ENCODE measurements around the gene CHGA.

Gene CHGA

DNA sequence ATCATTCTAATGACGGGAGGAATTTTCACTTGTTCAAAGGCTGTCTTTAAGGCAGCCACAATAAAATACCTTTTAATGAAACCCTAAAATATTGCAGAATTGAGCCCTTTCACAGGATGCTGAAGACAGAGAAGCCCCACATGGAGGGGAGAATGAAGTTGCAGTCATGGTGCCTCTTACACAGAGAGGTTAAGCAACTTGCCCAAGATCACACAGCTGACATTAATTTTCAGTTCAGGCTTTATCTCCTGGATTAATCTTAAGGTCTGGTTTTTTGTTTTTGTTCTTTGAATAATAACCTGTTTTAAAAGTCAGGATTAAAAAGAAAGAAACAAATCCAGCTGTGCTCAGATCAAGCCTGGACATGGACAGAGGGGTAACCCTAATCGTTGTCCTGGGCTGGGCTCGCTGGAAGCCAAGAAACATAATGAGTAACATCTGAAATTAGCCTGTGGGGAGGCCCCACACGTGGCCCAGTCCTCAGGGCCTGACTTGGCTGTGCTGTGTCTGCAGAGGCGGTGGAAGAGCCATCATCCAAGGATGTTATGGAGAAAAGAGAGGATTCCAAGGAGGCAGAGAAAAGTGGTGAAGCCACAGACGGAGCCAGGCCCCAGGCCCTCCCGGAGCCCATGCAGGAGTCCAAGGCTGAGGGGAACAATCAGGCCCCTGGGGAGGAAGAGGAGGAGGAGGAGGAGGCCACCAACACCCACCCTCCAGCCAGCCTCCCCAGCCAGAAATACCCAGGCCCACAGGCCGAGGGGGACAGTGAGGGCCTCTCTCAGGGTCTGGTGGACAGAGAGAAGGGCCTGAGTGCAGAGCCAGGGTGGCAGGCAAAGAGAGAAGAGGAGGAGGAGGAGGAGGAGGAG lies 8.0 kb downstream of the CHGA start:
- DNase-seq (ENCODE audit: low read depth) = no peak

DNA sequence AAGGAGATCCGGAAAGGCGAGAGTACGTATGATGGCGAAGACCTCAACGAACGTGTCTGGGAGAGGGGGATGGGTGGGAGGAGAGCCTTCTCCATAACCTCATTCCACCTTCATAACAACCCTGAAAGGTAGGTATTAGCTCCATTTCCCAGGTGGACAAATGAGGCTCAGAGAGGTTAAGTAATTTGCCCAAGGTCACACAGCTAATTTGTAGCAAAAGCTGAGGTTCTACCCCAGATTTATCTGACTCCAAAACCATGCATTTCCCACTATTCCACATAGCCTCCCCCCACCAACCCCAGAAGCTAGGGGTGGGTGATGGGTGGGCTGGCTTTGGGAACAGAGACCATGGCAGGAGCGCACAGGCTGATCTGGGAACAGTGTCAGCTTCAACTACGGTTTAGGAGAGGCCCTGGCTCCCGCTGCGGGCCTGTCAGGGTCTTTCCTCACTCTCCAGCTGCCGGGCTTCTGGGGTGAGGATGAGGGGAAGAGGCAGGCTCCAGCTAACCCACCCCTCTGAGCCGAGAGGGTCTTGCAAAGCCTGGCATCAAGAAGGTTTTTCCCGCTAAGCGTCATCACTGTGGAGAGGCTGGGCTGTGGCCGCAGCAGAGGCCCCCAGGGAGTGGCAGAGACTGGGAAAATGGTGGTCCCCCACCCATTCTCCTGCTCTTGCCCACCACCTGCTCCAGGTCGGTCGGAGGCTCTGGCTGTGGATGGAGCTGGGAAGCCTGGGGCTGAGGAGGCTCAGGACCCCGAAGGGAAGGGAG lies 8.9 kb downstream of the CHGA start:
- DNase-seq (ENCODE audit: low read depth) = no peak

DNA sequence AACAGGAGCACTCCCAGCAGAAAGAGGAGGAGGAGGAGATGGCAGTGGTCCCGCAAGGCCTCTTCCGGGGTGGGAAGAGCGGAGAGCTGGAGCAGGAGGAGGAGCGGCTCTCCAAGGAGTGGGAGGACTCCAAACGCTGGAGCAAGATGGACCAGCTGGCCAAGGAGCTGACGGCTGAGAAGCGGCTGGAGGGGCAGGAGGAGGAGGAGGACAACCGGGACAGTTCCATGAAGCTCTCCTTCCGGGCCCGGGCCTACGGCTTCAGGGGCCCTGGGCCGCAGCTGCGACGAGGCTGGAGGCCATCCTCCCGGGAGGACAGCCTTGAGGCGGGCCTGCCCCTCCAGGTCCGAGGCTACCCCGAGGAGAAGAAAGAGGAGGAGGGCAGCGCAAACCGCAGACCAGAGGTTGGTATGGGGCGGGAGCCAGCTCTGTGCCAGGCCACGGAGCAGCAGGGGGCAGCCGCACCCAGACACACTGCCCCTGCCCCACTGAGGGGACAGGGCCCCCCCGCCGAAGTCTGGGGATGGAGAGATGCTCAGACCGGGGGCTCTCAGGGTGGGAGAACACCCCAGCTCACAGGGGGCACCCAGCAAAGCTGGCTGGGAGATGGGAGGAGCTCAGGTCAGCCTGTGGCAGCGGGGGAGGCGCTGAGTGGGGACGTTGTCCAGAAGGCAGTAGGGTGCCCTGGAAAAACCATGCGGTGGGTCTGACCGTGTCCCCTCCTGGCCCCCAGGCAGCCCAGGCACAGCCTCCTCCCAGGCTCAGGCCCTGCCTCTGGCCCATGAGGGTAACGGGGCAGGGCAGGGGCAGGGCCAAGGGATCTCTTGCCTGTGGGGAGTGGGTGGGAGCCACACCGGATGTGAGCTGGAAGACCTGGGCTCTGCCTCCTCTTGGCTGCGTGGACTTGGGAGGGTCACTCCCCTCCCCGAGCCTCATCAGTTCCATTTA lies 9.8 kb downstream of the CHGA start:
- no peak for DNase-seq (ENCODE audit: low read depth)

DNA sequence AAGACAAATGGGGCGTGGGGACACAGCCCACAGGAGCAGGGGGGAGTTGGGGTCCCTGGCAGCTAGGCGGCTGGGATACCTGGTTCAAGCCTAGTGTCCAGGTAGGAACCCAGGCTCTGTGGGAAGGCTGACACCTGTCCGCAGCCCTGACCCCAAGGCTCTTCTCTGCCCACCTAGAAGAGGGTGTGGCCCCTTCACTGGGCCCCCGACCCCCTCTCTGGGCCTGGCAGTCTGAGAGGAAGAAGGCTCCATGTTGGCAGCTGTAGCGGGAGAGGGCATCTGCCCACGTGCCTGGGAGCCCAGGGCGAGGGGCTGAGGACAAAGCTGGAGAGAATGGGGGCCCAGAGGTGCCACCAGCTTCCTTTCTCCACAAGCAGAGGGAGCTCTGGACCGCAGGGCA lies 10.5 kb downstream of the CHGA start:
- DNase-seq (ENCODE audit: low read depth) = no peak

DNA sequence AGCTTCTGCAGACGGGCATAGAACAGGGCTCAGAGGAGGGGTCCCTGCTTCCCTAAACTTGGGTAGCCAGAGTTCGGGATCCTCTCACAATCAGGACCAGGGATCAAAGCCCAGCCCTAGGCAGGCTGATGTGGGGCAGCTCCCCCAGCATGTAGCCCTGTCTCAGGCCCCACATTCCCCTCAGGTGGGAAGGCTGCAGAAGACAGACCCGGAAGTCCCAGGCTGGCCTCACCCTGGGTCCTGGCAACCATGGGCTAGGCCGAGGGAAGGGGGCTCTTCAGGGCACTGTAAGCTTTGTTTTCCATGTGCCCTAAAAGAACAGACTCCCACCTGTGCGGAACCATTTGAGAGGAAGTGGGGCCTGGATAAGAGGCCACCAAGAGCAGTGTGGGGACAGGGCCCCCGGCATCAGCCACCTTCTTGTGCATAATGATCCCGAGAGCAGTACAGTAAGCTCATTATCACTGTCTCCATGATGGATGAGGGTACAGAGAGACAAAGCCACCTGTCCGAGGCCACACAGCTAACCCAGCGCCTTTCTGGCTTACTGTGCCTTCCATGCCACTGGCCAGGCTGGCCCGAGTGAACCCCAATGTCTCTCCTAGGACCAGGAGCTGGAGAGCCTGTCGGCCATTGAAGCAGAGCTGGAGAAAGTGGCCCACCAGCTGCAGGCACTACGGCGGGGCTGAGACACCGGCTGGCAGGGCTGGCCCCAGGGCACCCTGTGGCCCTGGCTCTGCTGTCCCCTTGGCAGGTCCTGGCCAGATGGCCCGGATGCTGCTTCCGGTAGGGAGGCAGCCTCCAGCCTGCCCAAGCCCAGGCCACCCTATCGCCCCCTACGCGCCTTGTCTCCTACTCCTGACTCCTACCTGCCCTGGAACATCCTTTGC lies 11.5 kb downstream of the CHGA start:
- DNase-seq (ENCODE audit: low read depth) = no peak

DNA sequence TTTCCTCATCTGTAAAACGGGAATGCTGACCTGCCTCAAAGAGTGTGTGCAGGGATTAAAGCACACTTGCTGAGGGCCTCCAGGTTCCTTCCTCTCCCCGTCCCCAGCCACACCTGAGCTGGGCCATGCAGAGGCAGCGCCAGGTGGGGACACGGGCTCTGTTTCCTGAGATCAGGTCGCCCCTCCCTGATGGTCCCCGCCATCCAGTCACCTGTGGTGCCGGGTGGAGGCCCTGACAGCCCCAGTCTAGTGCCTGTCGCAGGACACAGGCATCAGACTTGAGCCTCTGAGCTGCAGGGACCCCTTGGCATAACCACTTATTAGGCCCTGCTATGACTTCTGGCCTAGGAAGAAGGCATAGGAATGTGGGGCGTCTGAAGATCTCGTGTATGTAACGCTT lies 12.5 kb downstream of the CHGA start:
- DNase-seq (ENCODE audit: low read depth) = no peak

DNA sequence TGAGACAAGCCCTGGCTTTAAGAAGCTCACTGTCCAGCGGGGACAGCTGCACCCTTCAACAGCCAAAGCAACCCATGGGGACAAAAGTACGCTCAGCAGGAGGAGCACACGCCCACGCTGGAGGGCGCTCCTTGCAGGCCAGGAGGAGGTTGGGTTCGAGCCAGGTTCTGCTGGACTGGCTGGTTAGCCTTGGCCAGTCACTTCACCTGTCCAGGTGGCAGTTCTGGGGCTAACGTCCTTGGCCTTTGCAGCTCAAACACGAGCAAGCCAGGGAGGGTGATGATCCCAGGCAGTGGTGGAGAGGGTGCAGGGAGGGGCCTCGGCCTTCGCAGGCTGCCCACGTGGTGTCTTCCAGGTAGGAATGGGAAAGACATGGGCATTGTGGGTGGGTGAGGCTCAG lies 13.1 kb downstream of the CHGA start:
- DNase-seq (ENCODE audit: low read depth) = no peak

DNA sequence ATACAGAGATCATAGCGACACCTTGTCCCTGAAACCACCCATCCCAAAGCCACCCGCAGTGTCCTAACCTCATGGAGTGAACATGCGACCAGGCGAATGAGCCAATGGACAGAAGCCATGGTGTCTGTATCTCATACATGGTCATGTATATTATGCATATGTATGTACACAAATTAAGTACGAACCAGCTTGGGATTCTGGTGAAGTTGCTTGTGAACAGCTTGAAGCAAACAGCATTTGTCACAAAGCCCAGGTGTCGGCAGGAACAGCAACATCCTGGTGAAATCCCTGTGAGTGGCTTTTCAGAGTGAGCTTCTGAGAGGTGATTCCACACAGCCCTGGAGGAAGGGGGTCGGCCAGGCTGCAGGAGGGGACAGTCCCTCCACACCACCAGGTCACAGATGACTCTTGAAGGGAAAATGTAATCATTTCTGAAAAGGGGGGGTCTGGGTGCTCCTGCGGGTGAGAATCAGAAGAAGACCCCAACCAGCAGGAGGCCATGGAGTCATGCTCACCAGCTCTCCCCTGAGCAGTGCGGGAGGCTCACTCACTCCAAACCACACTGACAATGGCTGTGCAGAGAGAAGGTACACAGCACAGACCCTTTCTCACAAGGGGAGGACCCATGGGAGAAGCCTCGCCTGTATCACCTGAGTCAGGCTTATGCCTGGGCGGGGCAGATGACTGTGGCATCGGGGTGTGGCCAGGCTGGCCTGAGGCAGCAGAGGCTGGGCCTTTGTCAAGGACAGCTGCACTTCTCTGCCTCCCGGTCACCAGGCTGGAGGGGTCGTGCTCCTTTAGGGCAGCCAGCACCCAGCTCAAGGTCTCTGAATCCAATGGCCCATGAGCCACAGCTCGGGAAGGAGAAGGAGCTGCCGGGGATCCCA lies 14.3 kb downstream of the CHGA start:
- DNase-seq (ENCODE audit: low read depth) = no peak

DNA sequence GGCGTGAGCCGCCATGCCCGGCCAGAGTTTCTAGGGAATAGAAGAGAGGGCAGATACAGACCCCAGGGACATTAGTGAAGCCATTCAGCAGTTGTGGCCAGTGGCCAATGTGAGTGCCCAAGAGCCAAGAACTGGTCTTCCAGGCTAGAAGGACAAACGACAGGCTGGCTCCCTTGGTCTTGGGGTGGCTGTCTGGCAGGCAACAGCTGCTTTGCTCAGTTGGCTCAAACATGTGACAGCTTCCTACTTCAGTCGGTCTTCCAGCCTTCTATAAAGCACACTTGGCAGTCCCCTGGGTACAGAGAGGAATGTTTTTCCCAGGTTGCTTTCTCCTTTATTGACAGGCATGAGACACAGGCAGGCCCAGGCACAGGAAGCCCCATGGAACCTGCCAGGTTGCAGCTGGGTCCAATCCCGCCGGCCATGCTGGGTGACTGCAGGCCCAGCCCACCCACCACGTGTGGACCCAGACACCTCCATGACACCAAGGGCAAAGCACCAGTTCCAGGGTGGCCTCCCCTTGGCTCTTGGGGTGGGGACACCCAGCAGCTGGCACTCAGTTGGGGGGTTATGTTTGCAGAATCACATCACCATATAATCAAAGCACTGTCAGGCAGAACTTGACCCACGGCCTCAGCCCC lies 15.4 kb downstream of the CHGA start:
- DNase-seq (ENCODE audit: low read depth) = no peak

DNA sequence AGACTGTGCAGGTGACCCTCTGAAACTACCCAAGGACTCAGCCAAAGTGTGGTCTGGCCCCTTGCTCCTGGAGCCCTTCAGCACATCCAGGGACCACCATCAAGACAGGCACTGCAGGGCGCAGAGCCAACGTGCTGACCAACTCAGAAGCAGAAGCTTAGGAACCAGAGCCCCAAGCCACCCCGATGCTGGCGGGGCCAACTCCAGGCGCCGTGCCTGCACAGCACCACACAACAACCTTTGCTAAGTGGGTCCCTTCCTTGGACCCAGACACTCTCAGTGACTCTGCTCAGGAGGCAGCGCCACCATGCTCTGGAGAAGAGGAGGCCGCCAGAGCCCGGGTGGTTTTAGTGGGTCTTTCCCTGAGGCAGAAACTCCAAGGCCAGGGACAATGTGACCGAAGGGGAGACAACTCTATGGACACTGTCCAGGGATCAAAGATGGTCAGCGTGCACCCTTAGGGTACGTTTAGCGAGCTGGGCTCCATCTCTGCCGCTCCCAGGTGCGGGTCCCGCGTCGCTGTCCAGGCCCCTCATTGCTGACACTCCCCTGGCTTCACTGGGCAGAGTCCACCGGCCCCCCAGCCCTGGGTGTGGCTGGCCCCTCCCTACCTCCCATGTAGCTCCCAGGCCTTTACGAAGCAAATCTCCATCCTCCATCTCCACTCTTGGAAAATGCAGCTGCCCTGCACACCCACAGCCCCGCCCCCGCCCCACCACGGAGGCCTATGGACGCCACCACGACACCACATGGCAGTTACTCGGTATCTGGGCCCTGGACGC lies 16.1 kb downstream of the CHGA start:
- DNase-seq (ENCODE audit: low read depth) = no peak

DNA sequence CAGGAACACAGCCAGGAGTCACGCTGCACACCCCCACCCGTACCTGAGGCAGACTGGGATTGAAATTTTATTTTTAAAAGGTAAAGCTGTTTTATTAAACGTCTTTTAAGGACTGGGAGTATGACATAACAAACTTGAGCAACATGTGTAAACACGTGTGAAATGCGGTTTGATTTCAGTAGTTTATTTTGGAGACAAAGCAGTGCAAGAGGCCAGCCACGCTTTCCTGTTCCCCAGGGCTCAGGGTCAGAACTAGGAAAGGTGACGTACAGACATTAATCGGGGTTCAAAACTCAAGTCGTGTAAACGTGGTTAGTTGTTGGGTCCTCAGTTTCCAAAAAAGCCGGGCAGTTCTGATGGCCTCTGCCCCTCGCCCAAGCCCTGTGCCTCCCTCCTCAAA lies 16.7 kb downstream of the CHGA start:
- no peak for DNase-seq (ENCODE audit: low read depth)

DNA sequence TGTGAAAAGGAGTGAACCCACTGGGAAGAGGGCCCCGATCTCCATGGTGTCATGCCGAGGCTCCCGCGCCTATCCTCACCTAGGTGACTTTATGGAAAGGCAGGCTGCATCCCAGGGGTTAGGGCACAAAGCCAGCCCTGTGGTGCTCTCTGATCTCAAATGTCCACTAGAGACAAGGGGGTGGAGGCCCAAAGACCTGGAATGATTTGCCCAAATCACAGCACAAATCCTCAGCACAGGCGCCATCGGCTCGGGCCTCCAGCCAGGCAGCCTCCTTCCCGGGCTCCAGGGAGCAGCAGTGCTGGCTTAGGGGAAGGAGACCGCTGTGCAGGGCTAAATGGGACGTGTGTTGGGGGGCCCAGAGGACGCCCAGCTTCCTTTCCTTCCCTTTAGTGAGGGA lies 17.6 kb downstream of the CHGA start:
- no peak for DNase-seq (ENCODE audit: low read depth)

DNA sequence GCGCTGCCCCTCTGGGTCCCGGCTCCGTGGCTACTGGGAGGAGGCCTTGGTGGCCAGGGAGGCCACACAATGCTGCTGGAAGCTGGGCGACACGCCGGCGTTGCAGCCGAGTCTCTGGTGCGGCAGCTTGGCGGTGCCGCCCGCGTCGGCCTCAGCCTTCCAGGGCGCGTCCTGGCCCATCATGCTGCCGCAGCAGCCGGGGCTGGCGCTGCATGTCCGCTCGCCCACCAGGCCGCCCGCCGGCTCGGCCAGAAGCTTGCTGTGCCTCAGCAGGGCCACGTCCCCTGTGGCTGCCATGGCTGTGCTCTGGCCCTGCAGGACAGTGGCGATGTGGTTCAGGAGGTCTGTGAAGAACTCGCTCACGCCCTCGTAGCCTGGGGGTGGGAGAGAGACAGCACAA lies 18.6 kb downstream of the CHGA start:
- no peak for DNase-seq (ENCODE audit: low read depth)

DNA sequence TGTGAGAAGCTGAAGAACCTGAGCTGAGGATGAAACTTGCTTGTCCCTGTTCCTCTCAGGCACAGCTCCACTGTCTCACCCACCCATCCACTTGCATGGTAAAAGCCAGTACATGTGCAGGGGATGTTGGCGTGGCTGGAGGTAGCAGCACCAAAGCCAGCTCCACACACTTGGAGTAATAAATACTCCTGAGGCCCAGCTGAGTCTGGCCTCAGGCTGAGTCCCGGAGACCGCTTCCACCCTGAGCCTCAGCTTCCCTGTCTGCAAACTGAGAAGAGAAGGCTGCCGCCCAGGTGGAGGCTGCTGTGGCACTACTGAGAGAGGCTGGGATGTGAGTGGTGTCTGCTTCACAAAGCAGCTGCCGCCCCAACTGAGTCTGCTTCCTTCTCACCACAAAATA lies 19.2 kb downstream of the CHGA start:
- no peak for DNase-seq (ENCODE audit: low read depth)

DNA sequence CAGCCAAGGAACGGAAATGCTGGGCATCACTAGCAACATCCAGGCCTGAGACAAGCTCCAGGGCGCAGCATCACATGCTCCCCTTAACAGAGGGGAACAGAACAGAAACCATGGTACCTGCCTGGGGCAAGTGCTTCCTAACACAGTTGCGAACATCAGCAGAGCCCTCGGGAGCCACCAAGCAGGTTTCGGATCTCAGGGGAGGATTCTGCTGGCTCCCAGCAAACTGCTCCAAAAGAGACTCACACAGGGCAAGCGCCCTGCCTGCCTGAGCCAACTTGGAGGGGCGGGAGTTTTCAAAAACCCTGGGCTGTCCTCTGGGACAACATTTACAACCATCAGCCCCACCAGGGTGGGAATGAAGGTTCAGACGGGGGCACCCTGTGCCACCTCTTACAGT lies 19.6 kb downstream of the CHGA start:
- DNase-seq (ENCODE audit: low read depth) = no peak

DNA sequence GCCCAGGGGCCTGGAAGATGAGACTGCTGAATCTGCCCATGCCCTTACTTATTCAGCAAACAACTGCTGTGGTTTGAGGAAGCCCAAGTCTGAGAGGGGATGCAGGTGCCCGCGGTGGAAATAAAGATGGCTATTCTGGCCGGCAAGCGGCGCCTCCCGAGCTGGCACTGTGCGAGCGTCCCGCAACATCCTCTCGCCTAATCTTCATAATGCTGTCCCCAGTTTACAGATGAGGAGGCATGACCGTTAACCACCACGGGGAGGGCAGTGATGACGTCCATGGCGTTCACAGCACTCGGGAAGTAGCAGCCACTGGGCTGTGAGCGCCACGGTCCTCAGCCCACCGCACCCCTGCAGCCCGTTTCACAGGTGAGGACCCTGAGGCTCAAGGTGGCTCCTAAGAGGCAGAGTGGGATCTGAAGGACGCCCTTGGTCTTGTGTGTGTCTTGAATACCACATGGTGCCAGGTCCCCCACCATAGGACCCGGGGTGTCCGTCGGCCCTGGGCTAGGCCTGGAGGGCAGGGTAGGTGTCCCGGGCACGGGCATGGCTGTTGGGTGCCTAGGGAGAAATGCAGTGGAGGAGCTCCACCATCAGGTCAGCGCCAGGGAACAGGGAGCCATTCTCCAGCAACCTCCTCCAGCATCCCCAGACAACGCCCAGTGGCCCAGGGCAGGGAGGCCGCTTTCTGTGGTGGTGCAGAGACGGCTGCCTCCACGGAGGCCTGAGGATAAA lies 20.2 kb downstream of the CHGA start:
- DNase-seq (ENCODE audit: low read depth) = no peak

DNA sequence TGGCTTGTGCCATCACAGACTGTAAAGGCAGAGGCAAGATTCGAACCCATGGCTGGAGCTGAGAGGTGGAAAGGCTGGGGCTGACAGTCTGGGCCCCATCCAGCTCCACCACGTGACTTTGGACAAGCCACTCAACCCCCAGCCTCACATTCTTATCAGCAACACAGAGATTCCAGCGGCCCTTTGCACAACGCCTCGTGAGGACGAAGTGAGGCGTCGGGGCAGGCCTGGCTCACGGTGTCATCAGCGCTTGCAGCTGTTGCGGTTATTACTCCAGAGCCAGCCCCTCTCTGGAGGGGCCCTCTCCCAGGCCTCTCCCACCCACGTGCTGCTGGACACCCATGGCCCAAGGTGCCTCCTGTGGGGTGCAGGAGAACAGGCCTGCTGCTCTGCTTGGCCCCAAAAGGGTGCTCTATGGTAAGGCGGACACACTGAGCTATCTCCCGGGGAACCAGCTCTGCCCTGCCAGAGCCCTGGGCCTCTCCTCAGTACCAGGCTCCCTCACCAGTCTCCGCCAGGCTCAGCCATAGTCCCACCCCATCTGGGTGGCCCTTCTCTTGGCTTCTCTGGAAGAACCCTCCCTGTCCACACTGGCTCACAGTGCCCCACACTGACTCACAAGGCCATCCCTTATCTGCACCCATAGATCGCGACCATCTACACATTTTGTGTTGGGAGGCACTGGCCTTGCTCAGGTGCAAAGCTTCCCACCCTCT lies 21.1 kb downstream of the CHGA start:
- no peak for DNase-seq (ENCODE audit: low read depth)

DNA sequence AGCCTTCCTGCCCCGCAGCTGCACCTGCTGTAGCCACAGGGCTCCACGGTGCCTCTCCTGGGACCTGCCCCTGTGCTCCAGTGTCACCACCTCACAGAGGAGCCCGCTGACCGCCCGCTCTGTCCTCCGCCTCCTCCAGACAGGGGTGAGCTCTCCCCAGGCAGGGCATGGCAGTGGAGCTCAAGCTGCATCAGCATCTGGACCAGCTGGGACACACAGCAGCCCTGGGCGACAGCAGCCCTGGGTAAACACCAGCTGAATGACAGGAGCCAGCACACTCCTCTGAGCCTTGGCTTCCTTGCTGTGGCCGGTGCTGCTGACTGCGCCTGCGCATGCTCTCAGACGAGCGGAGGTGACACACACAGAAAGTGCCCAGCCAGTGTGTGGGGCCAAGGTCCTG lies 22.0 kb downstream of the CHGA start:
- no peak for DNase-seq (ENCODE audit: low read depth)
